Stimulated activated naive CD8-positive, alpha-beta T cell treated with anti-CD3 and anti-CD28 coated beads, Interleukin-15, Interleukin-2, amounts not matched to agents 100 U/mL and 50 U/mL, for 24 hours (primary cell): ENCODE measurements around the gene SYMPK.
A peak's percentile ranks its signal among the peaks of the same experiment; 100 is the strongest.

Source experiments
- ATAC-seq: fragments of 150-1000 bp; cut with Tn5 transposase; one replicate; pipeline ENCODE4 v1.10.0; 2021
- DNase-seq: peaks from one replicate; pipeline ENCODE4 v3.0.0; 2021

SYMPK gene

DNA sequence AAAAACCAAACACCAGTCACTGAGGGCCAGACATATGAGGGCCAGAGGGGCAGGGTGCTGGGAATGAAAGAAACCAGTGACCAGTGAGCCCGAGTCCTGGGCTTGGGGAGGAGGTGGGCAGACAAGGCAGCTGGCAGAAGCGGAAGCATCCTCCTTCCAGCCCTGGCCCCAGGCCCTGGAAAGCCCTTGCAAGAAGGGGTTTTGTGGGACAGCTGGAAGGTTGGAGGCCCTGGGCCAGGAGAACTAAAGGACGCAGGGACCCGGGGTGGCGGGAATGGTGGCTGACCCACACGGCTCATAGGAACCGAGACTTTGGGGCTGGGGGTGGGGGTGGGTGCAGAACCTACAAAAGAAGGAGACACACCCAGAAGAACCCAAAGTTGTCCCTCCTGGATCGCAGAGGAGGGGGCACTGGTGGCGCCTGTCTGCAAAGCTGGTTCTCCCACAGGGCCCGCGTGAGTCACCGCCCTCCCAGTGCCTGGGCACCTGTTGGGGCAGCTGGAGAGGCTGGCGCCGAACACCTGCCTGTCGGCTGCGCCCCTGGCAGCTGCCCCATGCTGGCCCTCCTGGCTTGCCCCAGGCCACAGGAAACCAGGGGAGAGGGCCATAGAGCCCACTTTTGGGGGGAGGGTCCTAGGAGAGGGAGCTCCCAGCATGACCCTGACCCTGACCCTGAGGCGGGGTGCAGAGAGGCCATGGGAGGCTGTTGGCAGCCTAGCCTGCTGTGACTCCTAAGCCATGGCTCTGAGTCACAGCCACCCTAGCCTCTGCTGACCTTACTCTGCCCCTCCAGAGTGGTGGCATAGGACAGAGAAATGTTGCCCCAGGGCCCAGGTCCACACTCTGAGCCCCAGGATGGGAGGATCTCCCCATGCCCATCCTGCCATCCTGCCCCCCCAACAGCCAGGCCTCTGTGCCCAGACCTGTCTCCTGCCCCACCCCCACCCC lies 81.5 kb downstream of the SYMPK start:
- no peak for DNase-seq
- ATAC-seq: no peak

GRCh38 chr19:45780448-45781213 lies 82.3 kb downstream of the SYMPK start:
- DNase-seq: no peak
- no peak for ATAC-seq

- ATAC-seq (no peak), DNase-seq (no peak)
These were observed 82.8 kb downstream of the SYMPK start for GRCh38 chr19:45780146-45780447.

DNA sequence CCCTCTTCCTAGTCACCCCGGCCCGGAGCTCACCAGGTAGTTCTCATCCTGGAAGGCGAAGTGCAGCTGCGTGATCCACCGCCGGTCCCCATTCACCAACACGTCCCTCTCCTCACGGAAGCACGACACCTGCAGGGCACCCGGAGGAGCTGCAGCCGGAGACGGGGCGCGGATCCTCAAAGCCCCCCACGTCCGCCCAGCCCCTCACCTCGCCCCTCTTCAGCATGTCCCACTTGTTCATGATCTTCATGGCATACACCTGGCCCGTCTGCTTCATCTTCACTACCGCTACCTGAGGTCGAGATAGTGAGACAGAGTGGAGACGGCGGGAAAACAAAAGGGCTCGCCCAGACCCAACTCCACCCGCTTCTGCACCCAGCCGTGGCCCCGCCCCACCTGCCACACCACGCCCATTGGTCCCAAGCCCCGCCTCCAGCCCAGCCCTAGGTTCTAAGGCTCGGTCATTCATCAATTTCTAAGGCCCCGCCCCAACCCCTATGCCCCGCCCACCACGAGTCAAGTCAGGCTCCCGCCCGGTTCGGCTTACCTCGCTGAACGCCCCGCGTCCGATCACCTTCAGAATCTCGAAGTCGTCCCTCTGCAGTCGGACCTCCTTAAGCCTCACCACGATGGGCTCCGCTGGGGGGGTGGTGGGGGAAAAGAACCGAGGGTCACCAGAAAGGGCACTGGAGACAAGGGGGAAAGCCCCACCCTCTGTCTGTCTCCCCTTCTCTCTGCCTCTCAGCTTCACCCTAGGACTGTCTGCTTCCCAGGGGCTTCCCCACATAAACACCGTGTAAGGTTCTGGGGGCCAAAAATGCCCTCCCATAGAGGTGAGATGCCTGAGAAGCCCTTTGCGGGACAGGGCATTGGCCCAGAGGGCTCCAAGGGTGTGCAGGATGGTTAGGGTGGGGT lies 83.5 kb downstream of the SYMPK start:
- DNase-seq: peak; percentile 93
- ATAC-seq: peak; percentile 88

GRCh38 chr19:45778010-45778661 lies 84.8 kb downstream of the SYMPK start:
- ATAC-seq (no peak), DNase-seq (no peak)

GRCh38 chr19:45777395-45777961 lies 85.5 kb downstream of the SYMPK start:
- no peak for DNase-seq
- no peak for ATAC-seq

DNA sequence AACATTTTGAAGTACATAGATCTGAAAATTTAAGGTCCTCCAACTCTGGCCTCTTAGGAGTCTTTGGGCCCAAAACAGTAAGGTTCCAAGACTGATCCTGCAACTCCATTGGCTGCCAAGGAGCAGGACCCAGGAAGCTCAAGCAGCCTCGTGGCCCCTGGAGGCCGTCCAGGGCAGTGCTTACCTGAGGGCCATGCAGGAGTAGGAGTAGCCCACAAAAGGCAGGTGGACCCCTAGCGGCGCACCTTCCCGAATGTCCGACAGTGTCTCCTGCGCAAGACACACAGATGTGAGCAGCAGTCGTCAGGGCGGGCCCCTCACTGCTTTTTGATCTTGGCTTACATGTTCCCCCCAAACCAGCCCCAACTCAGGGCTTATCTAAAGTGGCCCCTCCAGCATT lies 88.2 kb downstream of the SYMPK start:
- DNase-seq (no peak), ATAC-seq (no peak)

DNA sequence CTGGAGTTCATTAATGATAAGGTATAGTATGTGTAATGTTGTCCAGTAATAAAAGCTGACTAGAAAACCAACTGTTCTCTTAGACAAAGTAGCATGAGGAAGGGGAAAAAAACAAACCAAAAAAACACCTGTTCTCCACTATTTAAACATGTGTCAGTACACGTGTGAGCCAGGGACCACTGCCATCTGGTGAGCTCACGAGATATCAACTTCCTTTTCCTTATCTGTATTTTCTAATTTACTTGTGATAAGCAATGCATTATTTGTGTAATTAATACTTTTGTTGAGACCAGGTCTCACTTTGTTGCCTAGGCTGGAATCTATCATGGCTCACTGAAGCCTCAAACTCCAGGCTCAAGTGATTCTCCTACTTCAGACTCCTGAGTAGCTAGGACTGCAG lies 89.6 kb downstream of the SYMPK start:
- ATAC-seq: no peak
- DNase-seq: no peak

DNA sequence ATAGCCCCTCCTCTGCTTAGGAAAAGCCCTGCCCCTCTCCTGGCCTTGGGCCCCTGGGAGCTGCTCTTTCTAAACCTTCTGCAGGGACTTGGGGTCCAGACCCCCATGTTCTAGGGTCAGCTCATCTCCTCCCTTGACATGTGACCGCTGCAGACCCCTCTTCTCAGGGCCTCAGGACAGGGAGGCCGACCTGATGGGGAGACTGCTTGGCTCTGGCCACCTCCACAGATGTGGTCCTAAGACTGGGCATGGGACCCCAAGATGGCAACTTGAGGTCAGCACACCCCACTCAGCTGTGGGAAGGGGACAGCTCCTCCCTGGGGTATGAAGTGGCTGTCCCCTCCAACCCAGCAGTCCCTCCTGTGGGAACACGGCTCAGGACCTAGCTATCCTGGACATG lies 90.0 kb downstream of the SYMPK start:
- no peak for ATAC-seq
- DNase-seq: no peak

GRCh38 chr19:45772130-45772840 lies 90.7 kb downstream of the SYMPK start:
- DNase-seq: no peak

GRCh38 chr19:45771311-45771933 lies 91.5 kb downstream of the SYMPK start:
- ATAC-seq (no peak), DNase-seq (no peak)

More at GRCh38 chr19:45772130-45772840, 90.7 kb downstream of the SYMPK start:
- ATAC-seq: no peak

DNA sequence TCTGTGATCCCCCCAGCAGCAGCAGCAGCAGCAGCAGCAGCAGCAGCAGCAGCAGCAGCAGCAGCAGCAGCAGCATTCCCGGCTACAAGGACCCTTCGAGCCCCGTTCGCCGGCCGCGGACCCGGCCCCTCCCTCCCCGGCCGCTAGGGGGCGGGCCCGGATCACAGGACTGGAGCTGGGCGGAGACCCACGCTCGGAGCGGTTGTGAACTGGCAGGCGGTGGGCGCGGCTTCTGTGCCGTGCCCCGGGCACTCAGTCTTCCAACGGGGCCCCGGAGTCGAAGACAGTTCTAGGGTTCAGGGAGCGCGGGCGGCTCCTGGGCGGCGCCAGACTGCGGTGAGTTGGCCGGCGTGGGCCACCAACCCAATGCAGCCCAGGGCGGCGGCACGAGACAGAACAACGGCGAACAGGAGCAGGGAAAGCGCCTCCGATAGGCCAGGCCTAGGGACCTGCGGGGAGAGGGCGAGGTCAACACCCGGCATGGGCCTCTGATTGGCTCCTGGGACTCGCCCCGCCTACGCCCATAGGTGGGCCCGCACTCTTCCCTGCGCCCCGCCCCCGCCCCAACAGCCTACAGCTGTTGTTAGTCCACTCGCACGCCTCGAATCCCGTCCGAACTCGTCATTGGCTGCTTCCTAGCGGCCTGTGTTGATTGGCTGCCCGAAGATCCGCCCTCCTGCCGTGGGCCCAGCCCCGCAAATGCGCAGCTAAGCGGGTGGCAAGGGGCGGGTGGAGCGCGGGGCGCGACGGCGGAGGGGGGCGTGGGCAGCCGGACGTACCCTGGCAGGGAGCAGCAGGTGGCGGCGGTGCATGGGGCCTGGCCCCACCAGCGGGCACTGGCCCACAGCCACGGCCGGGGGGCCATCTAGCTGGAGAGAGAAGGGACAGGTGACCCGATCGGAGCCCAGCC lies 92.5 kb downstream of the SYMPK start:
- ATAC-seq (peak; percentile 68), DNase-seq (peak; percentile 92)

DNA sequence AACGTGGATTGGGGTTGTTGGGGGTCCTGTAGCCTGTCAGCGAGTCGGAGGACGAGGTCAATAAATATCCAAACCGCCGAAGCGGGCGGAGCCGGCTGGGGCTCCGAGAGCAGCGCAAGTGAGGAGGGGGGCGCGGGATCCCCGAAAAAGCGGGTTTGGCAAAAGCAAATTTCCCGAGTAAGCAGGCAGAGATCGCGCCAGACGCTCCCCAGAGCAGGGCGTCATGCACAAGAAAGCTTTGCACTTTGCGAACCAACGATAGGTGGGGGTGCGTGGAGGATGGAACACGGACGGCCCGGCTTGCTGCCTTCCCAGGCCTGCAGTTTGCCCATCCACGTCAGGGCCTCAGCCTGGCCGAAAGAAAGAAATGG lies 93.1 kb downstream of the SYMPK start:
- DNase-seq: peak; percentile 50
- ATAC-seq: no peak

- DNase-seq (peak; percentile 98), ATAC-seq (peak; percentile 66)
These were observed 93.8 kb downstream of the SYMPK start, which contains the start of gene SIX5 for GRCh38 chr19:45768984-45769782. Gene SIX5, minus strand, starts transcription at chr19:45769252. Its CDS starts 408 bp downstream, at chr19:45768844.

GRCh38 chr19:45768655-45768983 lies 94.3 kb downstream of the SYMPK start:
- no peak for DNase-seq

DNA sequence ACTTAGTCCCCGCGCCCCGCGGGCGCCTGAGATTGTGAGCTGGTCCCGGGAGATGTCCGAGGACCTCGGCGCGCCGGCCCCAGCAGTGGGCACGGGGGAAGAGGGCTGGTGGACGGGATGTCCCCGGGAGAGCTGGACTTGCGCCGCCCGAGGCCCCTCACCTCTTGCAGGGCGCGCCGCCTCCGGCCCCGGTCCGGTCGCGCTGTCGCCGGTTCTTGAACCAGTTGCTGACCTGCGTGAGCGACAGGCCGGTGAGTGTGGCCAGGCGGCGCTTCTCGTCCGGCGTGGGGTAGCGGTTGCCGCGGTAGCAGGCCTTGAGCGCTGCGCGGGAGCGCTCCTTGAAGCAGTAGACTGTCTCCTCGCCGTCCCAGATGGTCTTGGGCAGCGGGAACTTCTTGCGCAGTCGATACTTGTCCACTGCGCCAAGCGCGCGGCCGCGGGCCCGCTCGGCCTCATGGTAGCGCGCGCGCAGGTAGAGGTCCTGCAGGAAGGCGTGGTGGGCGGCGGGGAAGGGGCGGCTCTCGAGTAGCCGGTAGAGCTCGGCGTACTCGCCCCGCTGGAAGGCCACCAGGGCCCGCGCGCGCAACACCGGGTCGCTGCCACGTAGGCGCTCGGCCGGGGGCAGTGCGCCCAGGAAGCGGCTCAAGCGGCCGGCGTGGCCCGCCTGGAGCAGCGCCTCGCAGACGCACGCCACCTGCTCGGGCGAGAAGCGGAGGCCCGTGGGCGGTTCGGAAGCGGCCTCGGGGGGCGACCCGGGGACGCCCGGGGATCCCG lies 94.9 kb downstream of the SYMPK start:
- ATAC-seq: no peak
- DNase-seq: peak; percentile 58

More at GRCh38 chr19:45768655-45768983, 94.3 kb downstream of the SYMPK start:
- ATAC-seq: no peak

DNA sequence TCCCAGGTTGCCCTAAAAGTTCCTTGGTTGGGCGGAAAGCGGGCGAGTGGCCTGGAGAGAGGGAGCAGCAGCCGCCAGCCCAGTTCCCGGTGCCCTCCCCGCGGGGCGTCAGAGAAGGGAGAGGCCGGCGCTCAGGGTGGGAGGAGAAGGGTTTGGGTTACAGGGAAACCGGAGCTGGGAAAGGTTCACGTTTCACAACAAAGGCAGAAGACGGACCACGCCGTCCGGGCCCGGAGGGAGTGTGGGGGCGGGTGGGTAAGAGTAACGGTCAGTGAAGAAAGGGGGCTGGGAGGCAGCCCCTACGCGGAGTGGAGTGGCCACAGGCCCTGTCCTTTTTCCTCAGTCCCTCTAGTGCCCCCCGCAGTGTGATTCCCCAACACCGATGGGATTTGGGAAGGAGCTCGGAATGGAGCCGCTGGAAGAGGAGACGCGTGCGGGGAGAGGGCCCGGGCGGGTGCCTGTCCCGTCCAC lies 95.5 kb downstream of the SYMPK start:
- ATAC-seq (no peak), DNase-seq (no peak)
